DND-41 (cell line): ENCODE results near the gene SERPINA4.

Source experiments
- ATAC-seq: fragments of 200-7000 bp; cut with Tn5 transposase; 3 replicates; pipeline ENCODE4 v1.9.1; 2021; ENCODE audit warnings: low read depth; ENCODE audit not compliant: insufficient read depth
- DNase-seq: peaks from one replicate; pipeline ENCODE4 v3.0.0-alpha.2; 2020
- H2AFZ ChIP-seq: 2 replicates; pipeline ENCODE4 v1.6.0; 2012; ENCODE audit warnings: low read depth, low read length
- H3K27ac ChIP-seq: 2 replicates; pipeline ENCODE4 v1.5.1; 2012; ENCODE audit warnings: low read length, inconsistent platforms
- H3K27me3 ChIP-seq: fragments of 200-600 bp; sonication (generic); 2 replicates; pipeline ENCODE4 v1.6.0; 2012; ENCODE audit warnings: low read length, mild to moderate bottlenecking, inconsistent platforms; ENCODE audit not compliant: insufficient read depth, poor library complexity
- H3K36me3 ChIP-seq: 2 replicates; pipeline ENCODE4 v1.5.1; 2012; ENCODE audit warnings: low read length, inconsistent platforms; ENCODE audit not compliant: insufficient read depth
- H3K4me1 ChIP-seq: 2 replicates; pipeline ENCODE4 v1.5.1; 2012; ENCODE audit warnings: mild to moderate bottlenecking, low read length; ENCODE audit not compliant: insufficient read depth
- H3K4me2 ChIP-seq: 2 replicates; pipeline ENCODE4 v1.6.0; 2012; ENCODE audit warnings: mild to moderate bottlenecking, moderate library complexity, low read length, inconsistent platforms; ENCODE audit not compliant: insufficient read depth
- H3K4me3 ChIP-seq, 2 experiments: fragments of 200-600 bp in 1 of 2; shearing (Covaris generic) in 1 of 2; 2 replicates each; pipeline ENCODE4 v1.5.1; 2012 to 2016; ENCODE audit warnings: inconsistent platforms in 2 of 2, low read length in 2 of 2, mild to moderate bottlenecking in 2 of 2, low read depth in 1 of 2, moderate library complexity in 1 of 2
- H3K79me2 ChIP-seq: 2 replicates; pipeline ENCODE4 v1.6.0; 2012; ENCODE audit warnings: low read length, inconsistent platforms; ENCODE audit not compliant: insufficient read depth
- H3K9ac ChIP-seq: 2 replicates; pipeline ENCODE4 v1.6.0; 2012; ENCODE audit warnings: low read depth, mild to moderate bottlenecking, inconsistent platforms, low read length, moderate library complexity
- H3K9me3 ChIP-seq: 2 replicates; pipeline ENCODE4 v1.5.1; 2012; ENCODE audit warnings: low read length, moderate library complexity, mild to moderate bottlenecking, inconsistent platforms; ENCODE audit not compliant: insufficient read depth, severe bottlenecking
- H4K20me1 ChIP-seq: 2 replicates; pipeline ENCODE4 v1.6.0; 2012; ENCODE audit warnings: low read length; ENCODE audit not compliant: insufficient read depth
- CTCF ChIP-seq: IDR thresholded peaks from 2 replicates; pipeline ENCODE4 v1.5.1; 2012; ENCODE audit warnings: borderline replicate concordance, low read length, moderate library complexity, mild to moderate bottlenecking; ENCODE audit not compliant: poor library complexity, severe bottlenecking; ENCODE audit errors: extremely low read depth
- EZH2 ChIP-seq: IDR thresholded peaks from 3 replicates; pipeline ENCODE4 v1.6.1; 2012; ENCODE audit warnings: borderline replicate concordance, low read depth, mild to moderate bottlenecking, moderate library complexity, low read length, inconsistent platforms; ENCODE audit not compliant: severe bottlenecking

Gene SERPINA4

DNA sequence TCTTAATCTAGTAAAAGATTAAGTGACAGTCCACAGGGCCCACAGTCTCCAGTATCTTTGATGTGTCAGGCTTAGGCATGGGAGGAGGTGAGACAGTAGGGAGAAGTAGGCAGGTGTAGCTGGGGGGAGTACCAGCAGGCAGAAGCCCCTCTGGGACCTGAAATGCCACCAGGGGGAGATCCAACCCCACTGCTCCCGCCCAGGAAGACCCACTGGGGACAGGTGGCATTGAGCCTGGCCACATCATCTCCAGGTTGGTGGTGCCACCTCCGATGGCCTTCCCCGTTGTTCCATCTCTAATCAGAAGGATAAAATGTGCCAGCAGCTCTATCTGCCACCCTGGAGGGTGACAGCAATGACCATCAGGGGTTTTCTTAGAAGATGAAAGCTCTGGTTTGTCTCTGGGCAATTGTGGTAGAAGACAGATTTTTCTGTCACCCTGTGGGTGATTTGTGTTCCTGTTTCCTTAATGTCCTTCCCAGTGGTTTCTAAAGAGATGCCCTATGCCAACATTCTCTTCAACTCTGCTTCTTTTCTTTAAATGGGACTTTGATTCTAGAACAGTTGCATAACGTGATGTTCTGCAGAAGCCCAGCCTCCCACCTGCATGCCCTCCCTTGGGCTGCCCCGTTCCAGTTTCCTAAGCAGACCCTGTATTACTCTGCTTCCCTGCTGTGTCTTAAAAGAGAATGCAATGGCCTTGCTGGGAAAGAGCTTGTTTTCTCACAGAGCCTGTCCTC is 39.7 kb upstream of the SERPINA4 start:
- H3K79me2 ChIP-seq = no peaks in the 10 kb centered on the region
- no peak overlapping the region for H3K27ac ChIP-seq
- no peaks in the 10 kb centered on the region for H3K36me3 ChIP-seq
- DNase-seq = no peak
- no peaks in the 10 kb centered on the region for H4K20me1 ChIP-seq
- H3K4me1 ChIP-seq = no peaks in the 10 kb centered on the region
- H3K9ac ChIP-seq = no peak overlapping the region
- TF ChIP-seq CTCF (no peak), EZH2 (no peak)
- no peaks in the 10 kb centered on the region for H3K27me3 ChIP-seq
- ATAC-seq = no peak
- H2AFZ ChIP-seq = no peak overlapping the region
- H3K9me3 ChIP-seq = no peaks in the 10 kb centered on the region
- H3K4me3 ChIP-seq = no peak overlapping the region
- no peak overlapping the region for H3K4me2 ChIP-seq

- no peak for TF ChIP-seq EZH2
- no peak for TF ChIP-seq CTCF
- ATAC-seq = no peak
- no peak overlapping the region for H3K4me2 ChIP-seq
- no peaks in the 10 kb centered on the region for H3K27me3 ChIP-seq
- no peaks in the 10 kb centered on the region for H3K4me1 ChIP-seq
- no peak overlapping the region for H2AFZ ChIP-seq
- no peak overlapping the region for H3K9ac ChIP-seq
- no peak overlapping the region for H3K27ac ChIP-seq
- no peaks in the 10 kb centered on the region for H3K36me3 ChIP-seq
- no peaks in the 10 kb centered on the region for H3K79me2 ChIP-seq
- no peaks in the 10 kb centered on the region for H4K20me1 ChIP-seq
- H3K9me3 ChIP-seq = no peaks in the 10 kb centered on the region
- H3K4me3 ChIP-seq = no peak overlapping the region
- DNase-seq = no peak
These were observed 39.0 kb upstream of the SERPINA4 start for GRCh38 chr14:94522115-94522724.

DNA sequence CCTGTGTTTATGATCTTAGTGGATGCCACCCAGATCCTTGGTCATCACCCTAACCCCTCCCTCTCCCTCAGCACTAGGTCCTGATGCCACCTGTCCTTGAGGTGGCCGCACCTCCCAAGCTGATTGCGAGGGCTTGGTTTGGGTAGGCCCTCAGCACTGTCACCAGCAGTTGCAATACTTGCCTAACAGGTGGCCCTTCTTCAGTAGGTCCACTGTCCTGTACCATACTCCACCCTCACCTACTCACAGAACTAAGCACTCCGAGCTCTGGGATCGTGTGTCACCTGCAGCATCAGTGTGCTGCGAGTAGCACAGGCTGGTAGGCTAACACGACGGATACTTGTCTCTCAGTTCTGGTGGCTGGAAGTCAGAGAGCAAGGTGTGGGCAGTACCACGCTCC is 38.0 kb upstream of the SERPINA4 start:
- H2AFZ ChIP-seq = no peak overlapping the region
- no peak overlapping the region for H3K4me3 ChIP-seq
- H3K9ac ChIP-seq = no peak overlapping the region
- H3K27ac ChIP-seq = no peak overlapping the region
- H4K20me1 ChIP-seq = no peaks in the 10 kb centered on the region
- H3K27me3 ChIP-seq = no peaks in the 10 kb centered on the region
- H3K4me1 ChIP-seq = no peaks in the 10 kb centered on the region
- DNase-seq (no peak), ATAC-seq (no peak)
- H3K4me2 ChIP-seq = no peak overlapping the region
- no peaks in the 10 kb centered on the region for H3K36me3 ChIP-seq
- H3K9me3 ChIP-seq = no peaks in the 10 kb centered on the region
- TF ChIP-seq CTCF = no peak
- no peak for TF ChIP-seq EZH2
- H3K79me2 ChIP-seq = no peaks in the 10 kb centered on the region
